ENCODE results near the gene CTNNAL1. TPM values are rescaled to one million over a fixed set of nuclear protein-coding genes. Genes with fewer than 3 reads are reported as not detected.

CTNNAL1 gene
- total RNA-seq, 1 donor from 2014 or later = 35.2 TPM

DNA sequence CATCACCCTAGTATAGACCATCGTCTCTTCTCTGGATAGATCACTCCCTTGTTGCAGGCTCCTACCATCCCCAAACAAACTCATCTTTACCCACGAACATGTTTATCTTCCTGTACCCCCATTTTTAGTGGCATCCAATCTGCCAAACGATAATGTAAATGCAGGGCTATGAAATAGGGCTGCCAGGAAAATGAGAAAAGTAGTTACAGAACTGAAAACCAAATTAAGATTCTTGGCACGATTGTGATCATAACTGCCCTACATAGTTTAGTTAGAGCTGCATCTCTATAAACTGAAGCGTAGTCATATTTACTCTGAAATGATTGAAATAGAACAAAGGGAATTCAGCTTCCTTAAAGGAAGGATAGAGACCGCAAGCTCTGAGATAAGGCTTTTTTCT lies 53.0 kb downstream of the CTNNAL1 start:
- Histone ChIP-seq H3K4me3 (no peak overlapping the region), H3K36me3 (peaks cover 3% of the 10 kb centered on the region), H3K27me3 (ENCODE audit: low read depth) (no peaks in the 10 kb centered on the region), H3K27ac (no peak overlapping the region), H3K4me1 (peaks cover 4% of the 10 kb centered on the region), H3K9me3 (no peaks in the 10 kb centered on the region)
- ATAC-seq (no peak), DNase-seq (no peak)
- TF ChIP-seq, protein P1, sequence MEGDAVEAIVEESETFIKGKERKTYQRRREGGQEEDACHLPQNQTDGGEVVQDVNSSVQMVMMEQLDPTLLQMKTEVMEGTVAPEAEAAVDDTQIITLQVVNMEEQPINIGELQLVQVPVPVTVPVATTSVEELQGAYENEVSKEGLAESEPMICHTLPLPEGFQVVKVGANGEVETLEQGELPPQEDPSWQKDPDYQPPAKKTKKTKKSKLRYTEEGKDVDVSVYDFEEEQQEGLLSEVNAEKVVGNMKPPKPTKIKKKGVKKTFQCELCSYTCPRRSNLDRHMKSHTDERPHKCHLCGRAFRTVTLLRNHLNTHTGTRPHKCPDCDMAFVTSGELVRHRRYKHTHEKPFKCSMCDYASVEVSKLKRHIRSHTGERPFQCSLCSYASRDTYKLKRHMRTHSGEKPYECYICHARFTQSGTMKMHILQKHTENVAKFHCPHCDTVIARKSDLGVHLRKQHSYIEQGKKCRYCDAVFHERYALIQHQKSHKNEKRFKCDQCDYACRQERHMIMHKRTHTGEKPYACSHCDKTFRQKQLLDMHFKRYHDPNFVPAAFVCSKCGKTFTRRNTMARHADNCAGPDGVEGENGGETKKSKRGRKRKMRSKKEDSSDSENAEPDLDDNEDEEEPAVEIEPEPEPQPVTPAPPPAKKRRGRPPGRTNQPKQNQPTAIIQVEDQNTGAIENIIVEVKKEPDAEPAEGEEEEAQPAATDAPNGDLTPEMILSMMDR (IDR thresholded peaks at IDR 0.05) = no peak
- intact Hi-C loops (cut with DNase I) = no loop called here

DNA sequence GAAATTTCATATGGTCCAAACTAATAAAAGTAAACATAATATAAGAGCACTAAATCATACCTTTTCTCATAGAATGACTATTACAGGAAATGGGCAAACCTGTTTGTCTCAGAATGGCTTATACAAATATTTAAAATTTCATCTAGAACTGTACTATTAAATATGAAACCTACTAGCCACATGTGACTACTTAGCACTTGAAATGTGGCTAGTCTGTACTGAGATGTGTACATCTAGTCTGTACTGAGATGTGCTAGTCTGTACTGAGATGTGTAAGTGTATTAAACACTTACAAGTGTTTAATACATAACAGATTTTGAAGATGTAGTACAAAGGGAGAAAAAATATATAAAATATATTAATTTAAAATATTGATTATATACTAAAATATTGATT lies 56.7 kb downstream of the CTNNAL1 start:
- H3K4me3 ChIP-seq = no peak overlapping the region
- TF ChIP-seq, protein P1 (IDR thresholded peaks at IDR 0.05) = no peak
- no peak for DNase-seq
- intact Hi-C loops (cut with DNase I) = no loop called here
- no peaks in the 10 kb centered on the region for H3K9me3 ChIP-seq
- peaks cover 4% of the 10 kb centered on the region for H3K4me1 ChIP-seq
- H3K27ac ChIP-seq = no peak overlapping the region
- H3K27me3 ChIP-seq (ENCODE audit: low read depth) = no peaks in the 10 kb centered on the region
- ATAC-seq = no peak
- H3K36me3 ChIP-seq = peaks cover 7% of the 10 kb centered on the region

DNA sequence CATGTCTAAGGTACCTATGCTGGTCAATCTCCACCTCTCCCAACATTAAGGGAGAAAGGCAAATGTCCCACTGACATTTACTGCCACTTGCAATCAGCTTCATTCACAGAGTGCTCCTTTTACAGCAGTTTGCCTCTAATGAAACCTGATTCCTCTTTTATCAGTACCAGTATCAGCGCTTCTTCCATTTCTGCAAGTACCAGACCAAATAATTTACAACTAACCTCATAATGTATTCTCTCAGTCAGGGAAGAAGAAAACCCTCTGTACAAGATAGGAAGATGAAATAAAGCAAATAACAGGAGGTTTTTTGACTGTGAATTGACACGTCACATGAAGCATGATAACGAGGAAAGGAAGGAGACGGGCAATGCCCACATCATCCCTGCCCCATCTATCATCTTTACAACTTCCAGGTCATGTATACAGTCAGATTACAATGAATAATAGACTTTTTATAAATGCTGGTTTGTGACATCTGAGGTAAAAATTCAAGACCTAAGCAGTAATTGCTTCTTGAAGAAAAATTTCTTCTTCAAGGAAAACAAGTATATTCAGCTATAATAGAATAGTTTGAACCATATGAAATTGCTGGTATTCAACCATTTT lies 57.2 kb downstream of the CTNNAL1 start:
- H3K4me3 ChIP-seq = no peak overlapping the region

DNA sequence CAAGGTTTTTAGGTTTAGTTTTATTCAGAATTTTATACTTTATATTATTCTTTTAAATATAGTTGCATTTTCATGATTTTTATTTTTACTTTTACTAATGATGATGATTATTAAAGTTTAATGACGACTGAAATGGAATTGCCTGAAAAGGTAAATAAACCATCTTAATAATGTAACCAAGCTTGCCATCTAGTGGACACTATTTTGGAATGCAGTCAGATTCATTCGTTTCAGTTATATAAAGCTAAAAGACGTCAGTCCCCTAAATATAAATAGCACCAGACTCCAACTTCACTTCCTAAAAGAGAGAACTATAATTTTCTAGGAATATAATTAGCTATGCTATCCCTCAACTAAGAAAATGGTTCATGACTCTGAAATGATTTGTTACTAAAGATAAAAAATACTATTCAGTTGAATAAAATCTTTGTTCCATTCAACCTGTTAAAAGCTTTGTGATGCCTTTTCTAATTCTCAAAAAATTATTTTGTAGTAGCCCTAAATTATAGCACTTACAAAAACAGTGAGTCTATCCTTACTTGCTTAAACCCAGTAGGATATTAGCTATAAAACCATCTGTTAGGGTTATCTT lies 59.2 kb downstream of the CTNNAL1 start:
- peak in 1 of 2 donors; percentile 65 for ATAC-seq
- H3K4me3 ChIP-seq = no peak overlapping the region
- intact Hi-C loops (cut with DNase I) = no loop called here
- H3K4me1 ChIP-seq = peaks cover 4% of the 10 kb centered on the region
- TF ChIP-seq, protein P1 (IDR thresholded peaks at IDR 0.05) = peak; percentile 69
- DNase-seq = no peak
- no peak overlapping the region for H3K27ac ChIP-seq
- H3K9me3 ChIP-seq = no peaks in the 10 kb centered on the region
- no peaks in the 10 kb centered on the region for H3K27me3 ChIP-seq (ENCODE audit: low read depth)
- peaks cover 3% of the 10 kb centered on the region for H3K36me3 ChIP-seq

More for the DNA sequence above, 57.2 kb downstream of the CTNNAL1 start:
- no peak for ATAC-seq
- DNase-seq = no peak
- H3K27me3 ChIP-seq (ENCODE audit: low read depth) = no peaks in the 10 kb centered on the region
- TF ChIP-seq, protein P1 (IDR thresholded peaks at IDR 0.05) = no peak
- no peak overlapping the region for H3K27ac ChIP-seq
- H3K9me3 ChIP-seq = no peaks in the 10 kb centered on the region
- peaks cover 4% of the 10 kb centered on the region for H3K4me1 ChIP-seq
- peaks cover 7% of the 10 kb centered on the region for H3K36me3 ChIP-seq
- intact Hi-C loops (cut with DNase I) = no loop called here

DNA sequence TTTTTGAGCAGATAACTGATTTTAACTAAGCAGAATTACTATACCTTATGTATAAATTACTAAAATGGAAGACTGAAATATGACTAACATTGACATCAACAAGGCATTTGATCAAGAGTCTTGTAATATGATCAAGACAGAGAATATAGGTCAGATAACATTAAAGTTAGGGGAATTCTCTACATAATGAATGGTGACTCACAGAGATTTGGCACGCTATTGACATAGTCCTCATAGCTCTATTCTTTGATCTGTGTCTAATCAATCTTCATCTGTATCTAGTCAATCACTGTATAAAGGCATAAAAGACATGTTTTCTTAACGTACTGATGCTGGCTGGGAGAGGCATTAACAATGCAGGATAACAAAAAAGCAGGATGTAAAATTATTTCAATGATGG lies 61.7 kb downstream of the CTNNAL1 start:
- TF ChIP-seq, protein P1 (IDR thresholded peaks at IDR 0.05) = no peak
- no peaks in the 10 kb centered on the region for H3K9me3 ChIP-seq
- no peak overlapping the region for H3K4me3 ChIP-seq

More for the DNA sequence above, 61.7 kb downstream of the CTNNAL1 start:
- ATAC-seq (no peak), DNase-seq (no peak)
- Histone ChIP-seq H3K27me3 (ENCODE audit: low read depth) (no peaks in the 10 kb centered on the region), H3K36me3 (peaks cover 3% of the 10 kb centered on the region), H3K4me1 (peaks cover 3% of the 10 kb centered on the region), H3K27ac (no peak overlapping the region)
- intact Hi-C loops (cut with DNase I) = no loop called here

Data from lower lobe of right lung (tissue), 2 donors.